Esophagus squamous epithelium (tissue), 4 donors: Measurements from ENCODE around the gene UQCC2.

Experiments used
- CTCF ChIP-seq, 6 experiments: fragments of 450-650 bp in 4 of 6; fragments of 200-600 bp in 2 of 6; sonication (generic) in 2 of 6; IDR thresholded peaks; one replicate each; pipeline ENCODE4 v1.5.1; 2016 to 2019; ENCODE audit warnings: antibody characterized with exemption in 6 of 6, mild to moderate bottlenecking in 4 of 6, moderate library complexity in 4 of 6
- POLR2A ChIP-seq, 4 donors: fragments of 450-650 bp; IDR thresholded peaks; one replicate each; pipeline ENCODE4 v1.6.1; 2017; ENCODE audit warnings: antibody characterized with exemption in 4 of 4, mild to moderate bottlenecking in 4 of 4, moderate library complexity in 3 of 4

- TF ChIP-seq CTCF (IDR thresholded peaks at IDR 0.05) (no peak), POLR2A (IDR thresholded peaks at IDR 0.05) (no peak)
These were observed 21.6 kb downstream of the UQCC2 start for GRCh38 chr6:33689879-33690278.
